Uterus (tissue), 4 donors: ENCODE results near the gene SLC4A1. TPM values are rescaled to one million over a fixed set of nuclear protein-coding genes. Genes with fewer than 3 reads are reported as not detected.
A peak's percentile ranks its signal among the peaks of the same experiment; 100 is the strongest.

Experiments
- DNase-seq, 2 donors: peaks; one replicate each; pipeline ENCODE4 v3.0.0-alpha.2; 2019 to 2020
- H3K27ac ChIP-seq, 2 donors: fragments of 200-600 bp; sonication (generic); 1 replicate in 1 of 2; 2 replicates in 1 of 2; pipeline ENCODE4 v1.5.1; 2016 to 2018
- H3K27me3 ChIP-seq, 2 donors: fragments of 200-600 bp; sonication (generic); one replicate each; pipeline ENCODE4 v1.5.1; 2018 to 2019; ENCODE audit warnings: control low read depth in 1 of 2
- H3K36me3 ChIP-seq, 2 donors: fragments of 200-600 bp; sonication (generic); one replicate each; pipeline ENCODE4 v1.5.1; 2019; ENCODE audit warnings: control low read depth in 1 of 2
- H3K4me1 ChIP-seq, 2 donors: fragments of 200-600 bp; sonication (generic); one replicate each; pipeline ENCODE4 v1.5.1; 2018 to 2019; ENCODE audit warnings: control low read depth in 1 of 2
- H3K4me3 ChIP-seq, 2 donors: fragments of 200-600 bp; sonication (generic); 1 replicate in 1 of 2; 2 replicates in 1 of 2; pipeline ENCODE4 v1.5.1; 2018 to 2019; ENCODE audit warnings: mild to moderate bottlenecking in 1 of 2
- H3K9me3 ChIP-seq, 2 donors: fragments of 200-600 bp; sonication (generic); one replicate each; pipeline ENCODE4 v1.5.1; 2019; ENCODE audit warnings: control low read depth in 1 of 2
- POLR2A ChIP-seq, 2 donors: fragments of 450-650 bp; IDR thresholded peaks; one replicate each; pipeline ENCODE4 v1.6.1; 2016; ENCODE audit warnings: antibody characterized with exemption in 2 of 2, mild to moderate bottlenecking in 1 of 2, moderate library complexity in 1 of 2
- intact Hi-C: fragments of 100-400 bp; cut with DNase I; formaldehyde crosslinking; loops from one replicate; pipeline ENCODE4 v1.15.1; 2023; ENCODE audit warnings: low total_unique reads
- total RNA-seq, 4 donors: library from RNA; depleted of rRNA in 3 of 4; stranded (reverse); fragments of >200 nt in 3 of 4; gene quantifications; one replicate each; pipeline versions ENCODE4 v1.1.0 to v1.2.4, GENCODE V29; 2014 to 2023
- TF ChIP-seq, protein P1 (sequence below), 4 experiments: fragments of 200-600 bp in 2 of 4; fragments of 450-650 bp in 2 of 4; sonication (generic) in 2 of 4; IDR thresholded peaks; one replicate each; pipeline ENCODE4 v1.5.1; 2016 to 2019; ENCODE audit warnings: antibody characterized with exemption in 4 of 4, mild to moderate bottlenecking in 2 of 4, moderate library complexity in 1 of 4
- donor health status: DM: yes; HTN: yes; CAD: no.

Gene SLC4A1
- total RNA-seq, 4 donors from 2014 or later = 8.4 TPM; not detected in 3

DNA sequence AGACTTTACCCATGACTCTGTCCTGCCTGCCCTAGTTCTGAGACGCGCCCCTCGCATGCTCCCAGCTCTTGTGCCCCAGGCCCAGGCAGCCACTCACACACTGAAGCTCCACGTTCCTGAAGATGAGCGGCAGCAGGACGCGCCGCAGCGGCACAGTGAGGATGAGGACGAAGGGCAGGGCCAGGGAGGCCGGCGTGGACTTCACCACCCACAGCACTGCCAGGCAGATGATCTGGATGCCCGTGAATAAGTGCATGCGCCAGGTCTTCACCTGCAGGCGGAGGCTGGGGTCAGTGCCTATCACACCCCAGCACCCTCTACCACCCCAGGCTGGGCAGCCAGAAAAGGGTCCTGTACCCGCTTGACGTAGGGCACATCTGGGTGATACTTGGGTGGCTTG lies 16.9 kb downstream of the SLC4A1 start:
- Histone ChIP-seq H3K9me3 (no peaks in the 10 kb centered on the region), H3K27me3 (no peaks in the 10 kb centered on the region), H3K27ac (no peak overlapping the region), H3K4me1 (peaks cover 0 to 8% of the 10 kb centered on the region in 2 donors), H3K4me3 (no peak overlapping the region), H3K36me3 (no peaks in the 10 kb centered on the region)
- TF ChIP-seq, protein P1, sequence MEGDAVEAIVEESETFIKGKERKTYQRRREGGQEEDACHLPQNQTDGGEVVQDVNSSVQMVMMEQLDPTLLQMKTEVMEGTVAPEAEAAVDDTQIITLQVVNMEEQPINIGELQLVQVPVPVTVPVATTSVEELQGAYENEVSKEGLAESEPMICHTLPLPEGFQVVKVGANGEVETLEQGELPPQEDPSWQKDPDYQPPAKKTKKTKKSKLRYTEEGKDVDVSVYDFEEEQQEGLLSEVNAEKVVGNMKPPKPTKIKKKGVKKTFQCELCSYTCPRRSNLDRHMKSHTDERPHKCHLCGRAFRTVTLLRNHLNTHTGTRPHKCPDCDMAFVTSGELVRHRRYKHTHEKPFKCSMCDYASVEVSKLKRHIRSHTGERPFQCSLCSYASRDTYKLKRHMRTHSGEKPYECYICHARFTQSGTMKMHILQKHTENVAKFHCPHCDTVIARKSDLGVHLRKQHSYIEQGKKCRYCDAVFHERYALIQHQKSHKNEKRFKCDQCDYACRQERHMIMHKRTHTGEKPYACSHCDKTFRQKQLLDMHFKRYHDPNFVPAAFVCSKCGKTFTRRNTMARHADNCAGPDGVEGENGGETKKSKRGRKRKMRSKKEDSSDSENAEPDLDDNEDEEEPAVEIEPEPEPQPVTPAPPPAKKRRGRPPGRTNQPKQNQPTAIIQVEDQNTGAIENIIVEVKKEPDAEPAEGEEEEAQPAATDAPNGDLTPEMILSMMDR (IDR thresholded peaks at IDR 0.05) = no peak
- TF ChIP-seq POLR2A (IDR thresholded peaks at IDR 0.05) = no peak
- DNase-seq = no peak
- intact Hi-C loops = no loop called here

- TF ChIP-seq, protein P1 (IDR thresholded peaks at IDR 0.05) = no peak
- no peak for TF ChIP-seq POLR2A (IDR thresholded peaks at IDR 0.05)
- intact Hi-C loops = no loop called here
- no peak for DNase-seq
Measured at GRCh38 chr17:44249501-44250246, 18.3 kb downstream of the SLC4A1 start.

DNA sequence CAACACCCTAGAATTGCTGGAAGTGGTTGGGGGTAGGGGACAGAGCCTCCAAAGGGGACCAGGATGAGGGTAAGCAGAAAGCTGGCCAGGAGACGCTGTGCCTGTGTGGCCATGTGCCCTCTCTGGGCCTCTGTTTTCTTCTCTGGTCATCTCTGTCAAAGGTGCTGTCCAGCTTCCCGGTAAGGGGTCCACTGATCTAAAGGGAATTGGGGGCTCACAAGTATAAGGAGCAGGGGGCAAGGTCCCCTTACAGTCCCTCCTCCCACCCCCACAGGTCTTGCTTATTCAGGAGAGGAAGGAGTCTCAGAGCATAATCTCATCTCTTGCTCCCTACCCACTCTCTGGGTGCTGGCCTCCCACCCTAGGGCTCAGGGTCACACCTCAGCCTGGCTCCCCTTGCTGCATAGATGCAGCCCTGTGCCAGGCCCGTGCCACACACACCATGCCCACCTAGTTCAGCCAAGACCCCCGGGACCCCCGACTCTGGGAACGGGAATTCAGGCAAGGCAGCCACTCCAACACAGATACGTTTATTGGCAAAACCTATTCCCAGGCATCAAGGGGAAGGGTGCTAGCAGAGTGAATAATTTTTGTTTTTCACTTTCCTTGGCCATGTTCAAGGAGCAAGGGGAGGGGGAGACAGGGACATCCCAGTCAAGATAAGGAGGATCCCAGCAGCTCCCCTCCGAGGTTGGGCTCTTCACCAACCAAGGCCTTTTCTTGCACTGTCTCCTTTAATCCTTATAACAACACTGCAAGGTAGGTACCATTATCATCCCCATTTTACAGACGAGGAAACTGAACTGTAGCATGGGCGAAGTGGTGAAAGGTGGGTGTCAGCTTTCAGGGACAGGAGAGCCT lies 19.8 kb downstream of the SLC4A1 start:
- TF ChIP-seq POLR2A (IDR thresholded peaks at IDR 0.05) = no peak
- TF ChIP-seq, protein P1 (IDR thresholded peaks at IDR 0.05) = no peak
- intact Hi-C loops = no loop called here
- Histone ChIP-seq H3K36me3 (no peaks in the 10 kb centered on the region), H3K9me3 (no peaks in the 10 kb centered on the region), H3K27me3 (no peaks in the 10 kb centered on the region), H3K4me3 (no peak overlapping the region), H3K4me1 (peaks cover 0 to 8% of the 10 kb centered on the region in 2 donors), H3K27ac (no peak overlapping the region)
- DNase-seq = no peak

More at GRCh38 chr17:44249501-44250246, 18.3 kb downstream of the SLC4A1 start:
- Histone ChIP-seq H3K27ac (no peak overlapping the region), H3K36me3 (no peaks in the 10 kb centered on the region), H3K9me3 (no peaks in the 10 kb centered on the region), H3K27me3 (no peaks in the 10 kb centered on the region), H3K4me1 (peaks cover 0 to 8% of the 10 kb centered on the region in 2 donors), H3K4me3 (no peak overlapping the region)

DNA sequence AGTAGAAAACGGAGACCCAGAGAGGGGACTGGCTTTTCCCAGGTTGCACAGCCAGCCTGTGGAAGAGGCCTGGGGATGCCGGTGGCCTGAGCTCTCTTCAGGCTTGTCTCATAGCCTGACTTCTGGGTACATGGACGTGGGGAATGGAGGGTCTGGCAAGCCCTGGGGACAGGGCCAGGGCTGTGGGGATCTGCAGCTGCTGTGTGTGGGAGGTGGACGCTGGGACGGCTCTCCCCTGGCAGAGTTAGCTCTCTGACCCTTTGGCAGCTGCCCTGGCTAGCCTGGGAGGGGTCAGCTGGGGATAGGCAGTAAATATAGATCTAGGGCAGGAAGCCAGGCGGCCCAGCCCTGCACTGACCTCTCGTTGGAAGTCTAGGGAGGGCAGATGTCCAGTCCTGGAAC lies 20.5 kb downstream of the SLC4A1 start:
- Histone ChIP-seq H3K36me3 (no peaks in the 10 kb centered on the region), H3K4me3 (no peak overlapping the region), H3K4me1 (peaks cover 0 to 8% of the 10 kb centered on the region in 2 donors), H3K27ac (no peak overlapping the region), H3K27me3 (no peaks in the 10 kb centered on the region), H3K9me3 (no peaks in the 10 kb centered on the region)
- peak in 1 of 2 donors; percentile 25 for DNase-seq
- no peak for TF ChIP-seq POLR2A (IDR thresholded peaks at IDR 0.05)
- TF ChIP-seq, protein P1 (IDR thresholded peaks at IDR 0.05) = no peak
- intact Hi-C loops = no loop called here
